A549 (cell line): ENCODE measurements around the gene FIZ1. TPM values are rescaled to one million over a fixed set of nuclear protein-coding genes. Genes with fewer than 3 reads are reported as not detected.
A peak's percentile ranks its signal among the peaks of the same experiment; 100 is the strongest.

Experiments used
- ATAC-seq, 2 experiments: fragments of 200-7000 bp in 1 of 2; fragments of >200 bp in 1 of 2; cut with Nextera tagmentation in 1 of 2; cut with Tn5 transposase in 1 of 2; 3 replicates each; pipeline versions ENCODE4 v1.8.0 to v1.9.1; 2018 to 2020; ENCODE audit warnings: mild to moderate bottlenecking in 1 of 2, moderate library complexity in 1 of 2
- CTCF ChIA-PET: fragments of 300-600 bp; sonication (Branson Sonifier 250); formaldehyde crosslinking; extraction: SDS; loops from one replicate; lab custom pipeline; 2021; ENCODE audit warnings: antibody characterized with exemption, inconsistent platforms; lab: Yijun Ruan, JAX
- POLR2A ChIA-PET: fragments of 350-600 bp; formaldehyde crosslinking; extraction: SDS; loops from one replicate; lab custom pipeline; 2021; ENCODE audit warnings: antibody characterized with exemption, inconsistent platforms; lab: Yijun Ruan, JAX
- DNase-seq, 2 experiments: peaks; one replicate each; pipeline versions ENCODE4 v3.0.0 to v3.0.0-alpha.2; 2011 to 2016; ENCODE audit warnings: low read depth in 1 of 2, low spot score in 1 of 2
- FAIRE-seq: peaks from 2 replicates; lab custom pipeline; 2011; peaks lifted over from hg19 to GRCh38; lab: Jason Lieb, UNC
- H3K27ac ChIP-seq, 2 experiments: fragments of >200 bp; sonication (Bioruptor Twin); formaldehyde crosslinking; 3 replicates each; pipeline ENCODE4 v1.5.1; 2016 to 2017
- H3K4me1 ChIP-seq: fragments of >200 bp; sonication (Bioruptor Twin); formaldehyde crosslinking; 3 replicates; pipeline ENCODE4 v1.6.1; 2016
- H3K4me2 ChIP-seq: fragments of >200 bp; sonication (Bioruptor Twin); formaldehyde crosslinking; 3 replicates; pipeline ENCODE4 v1.6.1; 2016
- H3K4me3 ChIP-seq: fragments of >200 bp; sonication (Bioruptor Twin); formaldehyde crosslinking; 3 replicates; pipeline ENCODE4 v1.5.1; 2016
- H3K9me3 ChIP-seq: fragments of >200 bp; sonication (Bioruptor Twin); formaldehyde crosslinking; 3 replicates; pipeline ENCODE4 v1.6.1; 2016
- BCL3 ChIP-seq: fragments of >200 bp; sonication (Bioruptor Twin); formaldehyde crosslinking; IDR thresholded peaks from 3 replicates; pipeline ENCODE4 v1.6.1; 2016
- CBX8 ChIP-seq: fragments of 200-600 bp; sonication (generic); IDR thresholded peaks from 2 replicates; pipeline ENCODE4 v1.6.1; 2016
- CHD4 ChIP-seq: fragments of 200-600 bp; sonication (generic); IDR thresholded peaks from 2 replicates; pipeline ENCODE4 v1.6.1; 2016; ENCODE audit warnings: antibody characterized with exemption, mild to moderate bottlenecking, borderline replicate concordance
- EHMT2 ChIP-seq: fragments of 200-600 bp; sonication (generic); IDR thresholded peaks from 2 replicates; pipeline ENCODE4 v1.6.1; 2016; ENCODE audit warnings: antibody characterized with exemption, low read depth, mild to moderate bottlenecking, moderate library complexity
- ELK1 ChIP-seq: fragments of 150-350 bp; IDR thresholded peaks from 2 replicates; pipeline ENCODE4 v1.6.1; 2014; ENCODE audit warnings: low read depth, mild to moderate bottlenecking, low read length
- ESRRA ChIP-seq: fragments of 150-350 bp; IDR thresholded peaks from 2 replicates; pipeline ENCODE4 v1.6.1; 2014; ENCODE audit warnings: mild to moderate bottlenecking, low read length, borderline replicate concordance
- FOSB ChIP-seq: fragments of 250-450 bp; sonication (Bioruptor Pico); IDR thresholded peaks from 2 replicates; pipeline ENCODE4 v1.5.0; 2020; ENCODE audit warnings: mild to moderate bottlenecking, moderate library complexity
- FOSL2 ChIP-seq, 2 experiments: fragments of 450-650 bp in 1 of 2; fragments of >200 bp in 1 of 2; sonication (Bioruptor Twin) in 1 of 2; formaldehyde crosslinking; IDR thresholded peaks; 2 replicates each; pipeline versions ENCODE4 v1.5.0 to v1.6.1; 2016 to 2020; ENCODE audit warnings: mild to moderate bottlenecking in 1 of 2, moderate library complexity in 1 of 2
- FOXS1 ChIP-seq: fragments of 250-450 bp; sonication (Bioruptor Pico); IDR thresholded peaks from 2 replicates; pipeline ENCODE4 v1.5.0; 2020; ENCODE audit warnings: mild to moderate bottlenecking, moderate library complexity
- GATA3 ChIP-seq: IDR thresholded peaks from 2 replicates; pipeline ENCODE4 v1.6.1; 2012; ENCODE audit warnings: borderline replicate concordance
- HES2 ChIP-seq: fragments of >200 bp; sonication (Bioruptor Twin); formaldehyde crosslinking; IDR thresholded peaks from 2 replicates; pipeline ENCODE4 v1.6.1; 2016
- HMGXB4 ChIP-seq: fragments of 250-450 bp; sonication (Bioruptor Pico); IDR thresholded peaks from 2 replicates; pipeline ENCODE4 v1.5.0; 2021; ENCODE audit warnings: mild to moderate bottlenecking, moderate library complexity, borderline replicate concordance
- JUN ChIP-seq, 2 experiments: fragments of >200 bp; sonication (Bioruptor Twin); formaldehyde crosslinking; IDR thresholded peaks; 2 replicates in 1 of 2; 3 replicates in 1 of 2; pipeline ENCODE4 v1.6.1; 2016 to 2017
- JUNB ChIP-seq: fragments of >200 bp; sonication (Bioruptor Twin); formaldehyde crosslinking; IDR thresholded peaks from 2 replicates; pipeline ENCODE4 v1.6.1; 2016
- KDM5A ChIP-seq: fragments of 200-600 bp; sonication (generic); IDR thresholded peaks from 2 replicates; pipeline ENCODE4 v1.6.1; 2016; ENCODE audit warnings: antibody characterized with exemption, mild to moderate bottlenecking
- MAX ChIP-seq: IDR thresholded peaks from 2 replicates; pipeline ENCODE4 v1.6.1; 2012
- MAZ ChIP-seq: fragments of 150-350 bp; IDR thresholded peaks from 2 replicates; pipeline ENCODE4 v1.6.1; 2014; ENCODE audit warnings: antibody characterized with exemption, low read depth, low read length, borderline replicate concordance
- NFE2L2 ChIP-seq: fragments of 150-350 bp; conservative IDR thresholded peaks from 2 replicates; pipeline ENCODE4 v1.6.1; 2014; ENCODE audit warnings: low read length
- PHF8 ChIP-seq: fragments of 200-600 bp; sonication (generic); IDR thresholded peaks from 2 replicates; pipeline ENCODE4 v1.6.1; 2016; ENCODE audit warnings: low read depth, mild to moderate bottlenecking, antibody characterized with exemption, moderate library complexity, borderline replicate concordance
- POLR2A ChIP-seq: IDR thresholded peaks from 2 replicates; pipeline ENCODE4 v1.6.1; 2012; ENCODE audit warnings: mild to moderate bottlenecking, low read length
- POLR2AphosphoS2 ChIP-seq: conservative IDR thresholded peaks from 2 replicates; pipeline ENCODE4 v1.6.1; 2012; ENCODE audit warnings: low read length, improper control_type of control experiment, inconsistent platforms
- RAD21 ChIP-seq, 2 experiments: fragments of >200 bp in 1 of 2; sonication (Bioruptor Twin) in 1 of 2; formaldehyde crosslinking in 1 of 2; IDR thresholded peaks in 1 of 2; conservative IDR thresholded peaks in 1 of 2; 2 replicates in 1 of 2; 3 replicates in 1 of 2; pipeline ENCODE4 v1.6.1; 2012 to 2018; ENCODE audit warnings: inconsistent platforms in 1 of 2
- RARB ChIP-seq: fragments of 250-450 bp; sonication (Bioruptor Pico); IDR thresholded peaks from 2 replicates; pipeline ENCODE4 v1.8.0; 2021; ENCODE audit warnings: mild to moderate bottlenecking, moderate library complexity
- RCOR1 ChIP-seq: fragments of 150-350 bp; IDR thresholded peaks from 2 replicates; pipeline ENCODE4 v1.6.1; 2014; ENCODE audit warnings: antibody characterized with exemption, low read length, low read depth
- REST ChIP-seq: fragments of 200-600 bp; sonication (generic); IDR thresholded peaks from 2 replicates; pipeline ENCODE4 v1.6.1; 2016; ENCODE audit warnings: antibody characterized with exemption, mild to moderate bottlenecking, moderate library complexity
- RNF2 ChIP-seq: fragments of 200-600 bp; sonication (generic); IDR thresholded peaks from 2 replicates; pipeline ENCODE4 v1.6.1; 2016; ENCODE audit warnings: low read depth, mild to moderate bottlenecking, antibody characterized with exemption, moderate library complexity, borderline replicate concordance
- TFCP2L1 ChIP-seq: fragments of 250-450 bp; sonication (Bioruptor Pico); IDR thresholded peaks from 2 replicates; pipeline ENCODE4 v1.5.0; 2021; ENCODE audit warnings: mild to moderate bottlenecking
- USF2 ChIP-seq: fragments of 450-650 bp; IDR thresholded peaks from 2 replicates; pipeline ENCODE4 v1.6.1; 2014; ENCODE audit warnings: antibody characterized with exemption
- ZNF302 ChIP-seq: fragments of 250-450 bp; sonication (Bioruptor Pico); IDR thresholded peaks from 2 replicates; pipeline ENCODE4 v1.9.0; 2021; ENCODE audit warnings: inconsistent platforms, mild to moderate bottlenecking, moderate library complexity
- ZSCAN20 ChIP-seq: fragments of 250-450 bp; sonication (Bioruptor Pico); IDR thresholded peaks from 2 replicates; pipeline ENCODE4 v1.8.0; 2022; ENCODE audit warnings: mild to moderate bottlenecking, moderate library complexity
- WGBS: methylation state at CpG from one replicate; pipeline ENCODE4 v1.1.6; 2017; ENCODE audit errors: missing lambda C conversion rate; 5-methylcytosine and 5-hydroxymethylcytosine counted together
- polyA plus RNA-seq, 4 experiments: library from polyadenylated mRNA; depleted of rRNA in 3 of 4; stranded (reverse); fragments of >200 nt; fragmentation: RNase III in 1 of 4; extraction: RNeasy Plus Mini Kit Qiagen cat#74134 plus additional on column Dnase treatment in 1 of 4; gene quantifications; 2 replicates in 3 of 4; 3 replicates in 1 of 4; pipeline ENCODE4 v1.2.3, GENCODE V29; 2011 to 2017

The FIZ1 gene
- polyA plus RNA-seq, 2 of the 4 experiments (the other 2 are of a cell fraction) = 10.3 to 16.9 TPM

- Histone ChIP-seq H3K4me2 (peak overlapping the region; percentile 82), H3K4me3 (peak overlapping the region; percentile 18; the same call in 2 of the 3 replicates), H3K27ac (peak overlapping the region; percentile 97 to 99), H3K9me3 (no peaks in the 10 kb centered on the region), H3K4me1 (peaks cover 63% of the 10 kb centered on the region)
- WGBS = 7% methylated on average over 17 of the region's 17 CpGs
- FAIRE-seq = no peak
- ATAC-seq = peak; percentile 33 to 47
- ChIA-PET POLR2A (interaction anchor here (0.6 to 4.7 kb wide), 5 partner anchors 21 to 239 kb away, joined by 3 to 44 read pairs (median 4); partner anchors contain the start of genes FIZ1, ZNF524 and ZNF865), CTCF (interaction anchor here (1.0 to 7.6 kb wide), 12 partner anchors 12 to 406 kb away, joined by 3 to 43 read pairs (median 8); partner anchors contain the start of gene ZNF865)
- peak in 1 of 2 experiments; percentile 76 for DNase-seq
- TF ChIP-seq HMGXB4 (no peak), CHD4 (no peak; the same call in none of the 2 replicates), RARB (no peak), MAZ (no peak), RAD21 (conservative IDR thresholded peaks at IDR 0.05 in 1 of 2, IDR thresholded peaks at IDR 0.05 in 1 of 2) (0 out of 5 replicates have a peak, but pooled peaks of 1 of the 2 experiments have one; percentile 11), ELK1 (no peak), USF2 (no peak), ESRRA (peak; percentile 34; the same call in 1 of the 2 replicates), GATA3 (peak; percentile 38; the same call in 1 of the 2 replicates), FOSL2 (IDR thresholded peaks at IDR 0.05) (no peak), FOSL2 (CRISPR knock-in tag; IDR thresholded peaks at IDR 0.05) (peak; percentile 77), REST (no peak), PHF8 (no peak), HES2 (no peak), TFCP2L1 (no peak), EHMT2 (no peak), RNF2 (no peak), BCL3 (no peak), FOSB (CRISPR knock-in tag) (peak; percentile 14; the same call in 1 of the 2 replicates), POLR2A (no peak), NFE2L2 (no peak), MAX (peak; percentile 66; the same call in 1 of the 2 replicates), RCOR1 (no peak), POLR2AphosphoS2 (no peak), JUNB (peak; percentile 26; the same call in 1 of the 2 replicates), KDM5A (no peak), JUN (IDR thresholded peaks at IDR 0.05) (peak in 1 of 2 experiments; percentile 49; a peak in 1 of 5 replicates), CBX8 (no peak), ZSCAN20 (CRISPR knock-in tag) (no peak), FOXS1 (CRISPR knock-in tag) (no peak), ZNF302 (CRISPR knock-in tag) (no peak)
Measured at GRCh38 chr19:55546822-55547614, 52.3 kb downstream of the FIZ1 start.
